ENCODE measurements around the gene RPL9. TPM values are rescaled to one million over a fixed set of nuclear protein-coding genes. Genes with fewer than 3 reads are reported as not detected.

The RPL9 gene
- total RNA-seq (2012; rRNA removed) (1,905 and 3,011 TPM in 2 replicates), polyA plus RNA-seq (2012; rRNA removed) (1,087 and 1,627 TPM in 2 replicates), Bru-seq, nascent RNA (percentile 99 among the genes with signal in this experiment), BruChase-seq, experiment 1, labeled RNA remaining after a 6-hour chase (percentile 97 among the genes with signal in this experiment), BruChase-seq, experiment 2, labeled RNA remaining after a 2-hour chase (percentile 96 among the genes with signal in this experiment)
- polyA plus RNA-seq (2012; cell fraction: cytosol; rRNA removed) = 556 and 768 TPM in 2 replicates
- polyA plus RNA-seq (2012; cell fraction: nucleus; rRNA removed; ENCODE audit: low replicate concordance) = 108 and 738 TPM in 2 replicates
- long read RNA-seq, transcript RPL9-203 (7 exons, 1,127 nt) = minor isoform, 21 of 201 reads
- long read RNA-seq, transcript RPL9-214 (8 exons, 2,354 nt) = major isoform, 149 of 201 reads
- long read RNA-seq, transcript RPL9-210 (3 exons, 619 nt) = minor isoform, 13 of 201 reads
- long read RNA-seq, partial matches to known transcripts = 8 of 201 reads
- long read RNA-seq, other reads (novel, unspliced or antisense) = 7 of 201 reads

- Histone ChIP-seq H3K4me1 (ENCODE audit: control insufficient read depth, insufficient read depth, low read length) (peaks cover 5% of the 10 kb centered on the region), H3K9me1 (ENCODE audit: insufficient read depth, low read length) (peaks cover 3% of the 10 kb centered on the region; the same call in 1 of the 2 replicates), H3K18ac (ENCODE audit: low read depth, low read length) (peak within 1 kb of the TSS; percentile 65), H2AK5ac (ENCODE audit: low read depth, low read length) (peak within 1 kb of the TSS; percentile 90), H3K9me3 (ENCODE audit: control insufficient read depth, insufficient read depth, low read length) (no peaks in the 10 kb centered on the region), H3K36me3 (ENCODE audit: control insufficient read depth, insufficient read depth, low read length) (peaks cover 24% of the 10 kb centered on the region), H3K27ac (ENCODE audit: insufficient read depth, low read length) (peak within 1 kb of the TSS; percentile 70), H2BK15ac (ENCODE audit: low read depth, low read length) (no peak within 1 kb of the TSS), H3K4ac (ENCODE audit: low read depth, low read length) (peak within 1 kb of the TSS; percentile 80), H4K91ac (ENCODE audit: insufficient read depth, low read depth, low read length) (peak within 1 kb of the TSS; percentile 51), H3K14ac (replicated peaks; ENCODE audit: low read depth, low read length) (peak within 1 kb of the TSS; percentile 89), H3K4me2 (ENCODE audit: low read depth, low read length) (peak within 1 kb of the TSS; percentile 97), H3K79me1 (ENCODE audit: low read depth in 1 of 2, low read length in 2 of 2) (peaks cover 21 to 45% of the 10 kb centered on the region in 2 experiments), H4K8ac (ENCODE audit: low read depth in 2 of 2, low read length in 2 of 2) (peak within 1 kb of the TSS; percentile 48 to 83), H2BK5ac (ENCODE audit: low read depth, low read length, poor library complexity, severe bottlenecking) (peak within 1 kb of the TSS; percentile 79), H3K9ac (ENCODE audit: low read depth, low read length) (peak within 1 kb of the TSS; percentile 86), H4K5ac (ENCODE audit: low read depth, low read length) (peak within 1 kb of the TSS; percentile 47), H2BK20ac (ENCODE audit: low read depth, low read length) (no peak within 1 kb of the TSS), H4K20me1 (ENCODE audit: insufficient read depth, low read length) (peaks cover 40% of the 10 kb centered on the region), H3K4me3 (ENCODE audit: insufficient read depth, low read depth, low read length) (peak within 1 kb of the TSS; percentile 68), H2AK9ac (replicated peaks; ENCODE audit: low read depth, low read length, poor library complexity) (peak within 1 kb of the TSS; percentile 93), H2BK120ac (ENCODE audit: low read depth, low read length) (no peak within 1 kb of the TSS), H3K56ac (ENCODE audit: extremely low read depth, insufficient read depth, low read length) (peak within 1 kb of the TSS; percentile 93), H3K27me3 (ENCODE audit: control insufficient read depth, insufficient read depth, low read length) (no peaks in the 10 kb centered on the region), H2AFZ (replicated peaks; ENCODE audit: low read length, poor library complexity) (peak within 1 kb of the TSS; percentile 78), H3K23ac (ENCODE audit: low read depth, low read length) (peak within 1 kb of the TSS; percentile 98)
- intact Hi-C loops (cut with micrococcal nuclease) (no loop called here), in situ Hi-C loops (cut with MboI; ENCODE audit: low sequenced_read_pairs) (no loop called here), dilution Hi-C loops (cut with HindIII; ENCODE audit: low sequenced_read_pairs, unreplicated experiment) (no loop called here)
- CTCF ChIA-PET = interaction anchor here (0.9 to 1.1 kb wide), 2 partner anchors 10 to 11 kb away, joined by 3 to 5 read pairs; no protein-coding TSS in a partner anchor
- POLR2A ChIA-PET (ENCODE audit: unreplicated experiment) = interaction anchor here (0.5 to 1.5 kb wide), 9 partner anchors 10 to 511 kb away, joined by 3 to 4 read pairs (median 3); no protein-coding TSS in a partner anchor
- WGBS, 2 experiments (ENCODE audit: extremely low coverage in 2 of 2, insufficient read length in 1 of 2) = 0% methylated on average over 28 of the region's 55 CpGs; no CpG with 5 or more reads in 1 of the 2 experiments
- BruUV-seq (replicated peaks) = no TSS peak
- ATAC-seq (ENCODE audit: low read depth) (peak; percentile 94), DNase-seq (peak; percentile 100)
- TF ChIP-seq RFX5 (IDR thresholded peaks at IDR 0.05; ENCODE audit: low read depth, low read length) = no peak
- TF ChIP-seq MAFK (IDR thresholded peaks at IDR 0.05; ENCODE audit: low read depth, low read length) = no peak
- peak; percentile 98 for TF ChIP-seq MAZ (IDR thresholded peaks at IDR 0.05; ENCODE audit: borderline replicate concordance, low read depth, low read length)
- no peak for TF ChIP-seq SMC3 (IDR thresholded peaks at IDR 0.05; ENCODE audit: low read depth, low read length)
- TF ChIP-seq MXI1 (IDR thresholded peaks at IDR 0.05; ENCODE audit: borderline replicate concordance, low read depth, low read length) = peak; percentile 82; the same call in 1 of the 2 replicates
- TF ChIP-seq RAD21 (IDR thresholded peaks at IDR 0.05; ENCODE audit: low read length) = no peak
- no peak for TF ChIP-seq CHD1 (IDR thresholded peaks at IDR 0.05; ENCODE audit: low read depth, low read length)
- no peak for TF ChIP-seq CTCF (conservative IDR thresholded peaks at IDR 0.05; ENCODE audit: low read depth, low read length)
- no peak for TF ChIP-seq BHLHE40 (IDR thresholded peaks at IDR 0.05; ENCODE audit: low read depth, low read length)
- peak; percentile 13; the same call in 1 of the 2 replicates for TF ChIP-seq FOS (IDR thresholded peaks at IDR 0.05; ENCODE audit: low read depth, low read length)
- TF ChIP-seq NFE2L2 (IDR thresholded peaks at IDR 0.05; ENCODE audit: low read depth, low read length) = peak; percentile 49
- no peak for TF ChIP-seq ELK1 (IDR thresholded peaks at IDR 0.05; ENCODE audit: borderline replicate concordance, low read depth, low read length)
Measured at GRCh38 chr4:39458505-39459300, at the start of gene RPL9, which contains the start of gene LIAS. TSS of gene RPL9 (minus strand) at chr4:39458922. CDS start at chr4:39458439, 483 bp downstream. TSS of gene LIAS (plus strand) at chr4:39459056. CDS start at chr4:39459118, 62 bp downstream.
